Fibroblast of the aortic adventitia (primary cell): ENCODE results near the gene AUP1. TPM values are rescaled to one million over a fixed set of nuclear protein-coding genes. Genes with fewer than 3 reads are reported as not detected.

Experiments used
- DNase-seq: peaks from one replicate; pipeline ENCODE4 v3.0.0-alpha.2; 2010; ENCODE audit warnings: low read depth
- H3K4me3 ChIP-seq: 2 replicates; pipeline ENCODE4 v1.5.1; 2011; ENCODE audit warnings: low read depth, mild to moderate bottlenecking, control low read depth, low read length, moderate library complexity
- total RNA-seq: library from RNA; depleted of rRNA; stranded (reverse); fragments of >200 nt; gene quantifications from 2 replicates; pipeline ENCODE4 v1.2.3, GENCODE V29; 2012; ENCODE audit warnings: low replicate concordance
- TF ChIP-seq, protein P1 (sequence below): IDR thresholded peaks from 2 replicates; pipeline ENCODE4 v1.5.1; 2011; ENCODE audit warnings: mild to moderate bottlenecking, low read length, control low read depth, inconsistent platforms; ENCODE audit not compliant: insufficient read depth

The AUP1 gene
- total RNA-seq, 1 donor = 88.0 TPM

- TF ChIP-seq, protein P1, sequence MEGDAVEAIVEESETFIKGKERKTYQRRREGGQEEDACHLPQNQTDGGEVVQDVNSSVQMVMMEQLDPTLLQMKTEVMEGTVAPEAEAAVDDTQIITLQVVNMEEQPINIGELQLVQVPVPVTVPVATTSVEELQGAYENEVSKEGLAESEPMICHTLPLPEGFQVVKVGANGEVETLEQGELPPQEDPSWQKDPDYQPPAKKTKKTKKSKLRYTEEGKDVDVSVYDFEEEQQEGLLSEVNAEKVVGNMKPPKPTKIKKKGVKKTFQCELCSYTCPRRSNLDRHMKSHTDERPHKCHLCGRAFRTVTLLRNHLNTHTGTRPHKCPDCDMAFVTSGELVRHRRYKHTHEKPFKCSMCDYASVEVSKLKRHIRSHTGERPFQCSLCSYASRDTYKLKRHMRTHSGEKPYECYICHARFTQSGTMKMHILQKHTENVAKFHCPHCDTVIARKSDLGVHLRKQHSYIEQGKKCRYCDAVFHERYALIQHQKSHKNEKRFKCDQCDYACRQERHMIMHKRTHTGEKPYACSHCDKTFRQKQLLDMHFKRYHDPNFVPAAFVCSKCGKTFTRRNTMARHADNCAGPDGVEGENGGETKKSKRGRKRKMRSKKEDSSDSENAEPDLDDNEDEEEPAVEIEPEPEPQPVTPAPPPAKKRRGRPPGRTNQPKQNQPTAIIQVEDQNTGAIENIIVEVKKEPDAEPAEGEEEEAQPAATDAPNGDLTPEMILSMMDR = no peak
- H3K4me3 ChIP-seq = no peak overlapping the region
- no peak for DNase-seq
These were observed 16.5 kb downstream of the AUP1 start for GRCh38 chr2:74512744-74513604.

GRCh38 chr2:74511104-74511989, 18.2 kb downstream of the AUP1 start:
- TF ChIP-seq, protein P1 = no peak
- H3K4me3 ChIP-seq = no peak overlapping the region
- DNase-seq = no peak

- TF ChIP-seq, protein P1 = no peak
- DNase-seq = no peak
- no peak overlapping the region for H3K4me3 ChIP-seq
These were observed 19.2 kb downstream of the AUP1 start for GRCh38 chr2:74510272-74510671.

- DNase-seq = no peak
- peak overlapping the region; percentile 100 for H3K4me3 ChIP-seq
- TF ChIP-seq, protein P1 = no peak
These were observed 21.5 kb downstream of the AUP1 start for GRCh38 chr2:74507926-74508520.

DNA sequence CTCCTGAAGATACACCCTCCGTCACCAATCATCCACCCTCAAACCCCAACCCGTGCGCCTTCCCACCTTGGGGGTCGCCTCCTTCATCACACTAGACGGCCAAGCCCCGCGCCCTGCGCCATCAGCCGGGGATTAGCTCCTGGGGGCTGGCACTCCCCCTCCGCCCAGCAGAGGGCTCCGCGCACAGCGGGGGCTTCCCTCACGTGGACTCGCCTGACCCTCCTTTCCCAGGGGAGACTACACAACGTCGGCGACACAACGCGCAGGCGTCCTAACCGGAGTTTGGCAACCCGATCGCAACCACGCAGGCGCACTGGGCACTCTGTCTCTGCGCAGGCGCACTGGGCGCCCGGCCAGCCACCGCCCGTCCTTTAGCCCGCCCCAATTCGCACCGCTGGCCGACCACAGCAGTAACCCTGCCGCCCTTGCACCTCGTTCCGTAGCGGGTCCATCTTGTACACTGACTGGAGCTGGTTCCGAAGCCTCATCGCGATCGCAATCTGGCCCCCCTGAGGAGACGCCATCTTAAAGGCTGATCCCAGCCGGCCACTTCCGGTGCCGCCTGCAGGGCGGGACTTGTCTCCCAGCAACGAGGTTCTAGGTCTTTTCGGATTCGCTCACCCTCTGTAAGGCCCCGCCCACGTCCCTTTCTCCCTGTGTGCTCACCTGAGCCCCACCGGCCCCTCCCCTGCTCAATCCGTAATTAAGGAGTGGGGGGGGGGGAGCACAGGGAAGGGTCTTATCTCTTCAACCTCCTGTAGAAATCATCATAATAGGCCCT, 22.2 kb downstream of the AUP1 start, which contains the start of gene PCGF1:
Gene PCGF1, minus strand, starts transcription at position 551 of the 781 bp plus-strand sequence. Its CDS starts 27 bp downstream, at position 524.
- H3K4me3 ChIP-seq = peak within 1 kb of the TSS; percentile 100
- TF ChIP-seq, protein P1 = peak; percentile 51
- DNase-seq = peak; percentile 98
